ENCODE measurements around the gene EIF4E1B. TPM values are rescaled to one million over a fixed set of nuclear protein-coding genes. Genes with fewer than 3 reads are reported as not detected.

The EIF4E1B gene
- total RNA-seq, 2 experiments from 2014 or later = not detected

- ChIA-PET POLR2A (no interaction called here), CTCF (interaction anchor here (0.6 kb wide), 1 partner anchor 142 kb away, joined by 3 read pairs; no protein-coding TSS in a partner anchor)
Measured at GRCh38 chr5:176620333-176620981, 10.0 kb upstream of the EIF4E1B start.

DNA sequence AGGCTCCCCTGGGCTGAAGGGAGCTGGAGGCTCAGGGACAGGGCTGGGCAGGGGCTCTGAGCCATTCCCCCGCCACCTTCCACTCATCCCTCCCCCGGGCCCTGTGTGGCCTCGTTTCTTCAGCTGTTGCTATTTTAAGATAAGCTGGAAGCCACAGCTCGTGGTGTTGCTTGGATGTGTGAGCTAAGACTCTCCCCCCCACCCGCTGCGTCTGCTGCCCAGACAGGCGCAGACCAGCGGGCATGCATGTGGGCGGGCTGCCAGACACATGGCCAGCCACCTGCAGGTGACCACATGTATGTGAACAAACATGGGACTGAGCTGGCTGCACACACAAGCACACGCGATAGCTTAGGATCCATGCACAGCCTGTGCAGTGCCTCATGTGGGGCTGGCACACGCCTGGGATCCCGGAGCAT, 8.8 kb upstream of the EIF4E1B start:
- ChIA-PET POLR2A (no interaction called here), CTCF (interaction anchor here (1.0 to 1.2 kb wide), 2 partner anchors 8 to 20 kb away, joined by 4 to 5 read pairs; partner anchors contain the start of genes EIF4E1B and SNCB)

- POLR2A ChIA-PET = no interaction called here
- CTCF ChIA-PET = no interaction called here
Measured at GRCh38 chr5:176624142-176624541, 6.3 kb upstream of the EIF4E1B start.

DNA sequence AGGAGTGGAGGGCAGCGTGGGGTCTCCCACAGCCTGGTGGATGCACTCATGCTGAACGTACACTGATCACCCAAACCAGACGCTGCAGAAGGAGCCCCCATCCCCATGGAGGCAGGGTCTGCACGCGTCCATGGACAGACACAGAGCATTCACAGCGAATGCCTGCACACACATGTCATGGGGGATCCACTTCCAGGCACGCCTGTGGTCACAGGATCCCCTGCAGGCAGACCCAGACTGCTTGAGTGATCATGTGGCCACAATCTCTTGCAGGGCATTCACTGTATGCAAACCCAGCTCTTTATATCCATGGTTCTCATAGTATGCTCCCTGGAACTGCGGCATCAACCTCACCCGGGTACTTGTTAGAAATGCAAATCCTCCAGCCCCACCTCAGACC, 5.5 kb upstream of the EIF4E1B start:
- CTCF ChIA-PET = no interaction called here
- POLR2A ChIA-PET = no interaction called here

- ChIA-PET CTCF (no interaction called here), POLR2A (no interaction called here)
Measured at GRCh38 chr5:176625512-176625911, 5.0 kb upstream of the EIF4E1B start.

GRCh38 chr5:176625966-176626875, 4.3 kb upstream of the EIF4E1B start:
- CTCF ChIA-PET = no interaction called here
- POLR2A ChIA-PET = no interaction called here

DNA sequence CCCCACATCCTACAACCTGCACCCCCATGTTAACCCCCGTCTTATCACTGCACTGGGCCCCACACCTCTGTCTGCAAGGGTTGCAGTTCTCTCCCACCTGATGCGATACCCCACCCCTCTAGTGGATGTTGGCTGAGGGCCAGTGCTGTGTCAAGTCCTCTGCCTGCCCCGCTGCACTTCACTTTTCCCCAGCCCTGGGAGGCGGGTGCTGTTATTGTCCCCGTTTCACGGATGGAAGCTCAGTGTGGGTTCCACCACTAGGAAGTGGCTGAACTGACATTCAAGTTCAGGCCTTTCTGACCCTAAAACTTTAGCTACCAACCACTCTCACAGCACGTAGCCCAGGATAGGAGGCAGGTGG, 3.6 kb upstream of the EIF4E1B start:
- POLR2A ChIA-PET = no interaction called here

DNA sequence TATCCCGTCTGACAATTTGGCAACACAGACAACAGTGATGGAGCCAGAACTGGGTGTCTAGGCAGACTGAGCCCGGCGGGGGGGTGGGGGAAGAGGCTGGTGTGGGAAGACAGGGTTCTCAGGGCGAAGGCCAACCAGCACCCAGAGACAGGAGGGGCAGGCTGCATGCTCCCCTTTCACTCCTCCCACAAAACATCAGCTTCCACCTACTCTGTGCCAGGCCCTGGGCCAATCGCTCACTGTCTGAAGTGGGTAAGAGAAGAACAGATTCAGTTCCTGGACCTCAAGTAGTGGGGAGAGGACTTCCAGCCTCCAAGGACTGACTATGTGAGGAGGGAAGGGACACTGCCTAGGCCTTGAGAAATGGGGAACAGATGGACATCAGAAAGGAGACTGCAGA, 2.9 kb upstream of the EIF4E1B start:
- CTCF ChIA-PET = no interaction called here

More for the DNA sequence above, 3.6 kb upstream of the EIF4E1B start:
- CTCF ChIA-PET = no interaction called here

GRCh38 chr5:176628406-176629228, 1.9 kb upstream of the EIF4E1B start:
- ChIA-PET CTCF (interaction anchor here (1.1 kb wide), 1 partner anchor 11 kb away, joined by 3 read pairs; no protein-coding TSS in a partner anchor), POLR2A (no interaction called here)

More for the DNA sequence above, 2.9 kb upstream of the EIF4E1B start:
- POLR2A ChIA-PET = no interaction called here

DNA sequence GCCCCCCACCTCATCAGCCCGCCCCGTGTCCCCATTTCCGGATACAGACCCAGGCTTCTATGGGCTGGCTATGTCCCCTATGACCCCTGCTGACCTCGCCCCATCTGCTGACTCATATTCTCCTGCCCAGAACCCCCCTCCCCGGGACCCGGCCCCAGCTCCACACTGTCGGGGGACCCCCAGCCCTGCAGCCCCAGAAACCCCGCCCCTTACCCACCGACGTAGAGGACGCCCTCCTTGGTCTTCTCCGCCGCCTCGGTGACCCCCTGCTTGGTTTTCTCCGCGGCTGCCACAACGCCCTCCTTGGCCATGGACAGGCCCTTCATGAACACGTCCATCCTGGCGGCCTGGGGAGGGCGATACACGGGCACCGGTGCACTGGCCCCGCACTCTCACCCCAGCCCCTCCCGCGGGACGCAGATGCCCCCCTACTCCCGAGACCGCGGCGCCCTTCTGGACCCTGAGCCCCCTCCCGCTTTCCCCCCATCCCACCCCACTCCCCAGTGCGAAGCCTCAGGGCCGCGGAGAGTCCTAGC, 1.1 kb upstream of the EIF4E1B start:
- ChIA-PET CTCF (interaction anchor here (1.1 to 1.5 kb wide), 5 partner anchors 8 to 29 kb away, joined by 3 to 5 read pairs (median 4); no protein-coding TSS in a partner anchor), POLR2A (interaction anchor here (1.5 kb wide), 1 partner anchor 17 kb away, joined by 5 read pairs; the partner anchor contains the start of gene TSPAN17)

DNA sequence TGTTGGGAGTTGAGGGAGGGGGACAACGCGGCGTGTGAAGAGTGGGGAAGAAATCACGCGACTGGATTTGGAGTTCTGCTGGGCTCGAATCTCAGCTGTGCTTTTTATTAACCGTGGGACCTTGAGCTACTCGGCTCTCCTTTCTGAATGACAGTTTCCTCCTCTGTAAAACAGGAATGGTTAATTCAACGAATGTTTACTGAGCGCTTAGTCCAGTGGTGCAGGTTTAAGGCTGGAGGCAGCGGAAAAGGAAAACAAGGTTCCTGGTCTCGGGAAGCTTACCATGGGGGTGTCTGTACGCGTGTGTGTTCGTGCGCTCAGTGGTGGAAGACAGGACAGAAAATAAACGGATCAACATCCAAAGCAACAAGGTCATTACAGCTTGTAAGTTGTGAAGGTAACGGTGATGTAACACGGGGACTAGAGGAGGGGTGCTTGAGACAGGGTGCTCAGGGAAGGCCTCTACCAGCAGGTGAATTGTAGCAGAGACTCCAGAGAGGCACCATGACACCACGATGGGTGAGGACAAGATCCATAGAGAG, 277 bp downstream of the EIF4E1B start:
- ChIA-PET POLR2A (interaction anchor here (1.5 kb wide), 1 partner anchor 16 kb away, joined by 5 read pairs; the partner anchor contains the start of gene TSPAN17), CTCF (interaction anchor here (1.0 to 1.5 kb wide), 5 partner anchors 9 to 214 kb away, joined by 3 to 5 read pairs (median 4); no protein-coding TSS in a partner anchor)

GRCh38 chr5:176631383-176632200, 1.1 kb downstream of the EIF4E1B start:
- CTCF ChIA-PET = interaction anchor here (0.6 to 1.0 kb wide), 4 partner anchors 126 to 834 kb away, joined by 3 read pairs; no protein-coding TSS in a partner anchor

GRCh38 chr5:176632745-176633144, 2.3 kb downstream of the EIF4E1B start:
- ChIA-PET POLR2A (interaction anchor here (0.6 kb wide), 1 partner anchor 14 kb away, joined by 6 read pairs; the partner anchor contains the start of gene TSPAN17), CTCF (interaction anchor here (0.8 kb wide), 1 partner anchor 59 kb away, joined by 3 read pairs; no protein-coding TSS in a partner anchor)

More at GRCh38 chr5:176631383-176632200, 1.1 kb downstream of the EIF4E1B start:
- POLR2A ChIA-PET = no interaction called here

DNA sequence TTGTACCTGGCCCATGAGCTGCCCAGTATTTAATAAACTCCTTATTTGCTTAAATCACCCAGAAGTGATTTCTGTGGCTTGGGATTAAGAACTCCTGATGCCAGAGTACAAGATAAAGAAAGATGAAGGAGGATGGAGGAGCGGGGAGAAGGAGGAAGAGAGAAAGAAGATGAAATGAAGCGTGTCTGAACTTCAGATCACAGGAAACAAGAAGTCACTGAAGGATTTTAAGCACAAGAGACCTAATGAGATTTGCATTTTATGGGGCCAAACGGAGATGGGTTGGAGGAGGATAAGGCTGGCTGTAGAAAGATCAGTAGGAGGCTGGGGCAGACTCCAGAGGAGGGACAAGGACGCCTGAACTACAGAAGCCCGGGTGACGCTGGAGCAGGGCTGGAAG, 3.1 kb downstream of the EIF4E1B start:
- CTCF ChIA-PET = interaction anchor here (0.8 kb wide), 1 partner anchor 60 kb away, joined by 3 read pairs; no protein-coding TSS in a partner anchor
- POLR2A ChIA-PET = no interaction called here

- CTCF ChIA-PET = interaction anchor here (1.2 kb wide), 1 partner anchor 10 kb away, joined by 3 read pairs; no protein-coding TSS in a partner anchor
- POLR2A ChIA-PET = no interaction called here
Measured at GRCh38 chr5:176636426-176636825, 6.0 kb downstream of the EIF4E1B start.

DNA sequence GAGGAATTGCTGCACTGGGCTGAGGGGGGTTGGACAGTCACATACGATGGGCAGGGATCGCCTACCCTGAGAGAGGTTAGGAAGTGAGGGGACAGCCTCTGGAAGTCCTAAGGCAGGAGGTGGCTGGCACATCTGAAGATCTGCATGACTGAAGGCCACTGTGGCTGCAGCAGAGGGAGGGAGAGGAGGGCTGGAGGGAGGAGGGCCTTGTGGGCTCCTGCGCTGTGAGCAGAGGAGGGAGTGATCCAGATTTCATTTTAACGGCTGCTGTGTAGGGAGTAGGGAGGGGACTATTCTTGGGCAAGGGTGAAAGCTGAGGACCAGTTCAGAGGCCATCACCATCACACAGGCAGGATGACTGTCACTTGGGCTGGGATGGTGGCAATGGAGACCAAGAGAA, 7.1 kb downstream of the EIF4E1B start:
- ChIA-PET POLR2A (no interaction called here), CTCF (no interaction called here)

GRCh38 chr5:176638437-176638836, 8.0 kb downstream of the EIF4E1B start:
- CTCF ChIA-PET = interaction anchor here (1.5 kb wide), 1 partner anchor 10 kb away, joined by 3 read pairs; no protein-coding TSS in a partner anchor

GRCh38 chr5:176639208-176639607, 8.7 kb downstream of the EIF4E1B start:
- POLR2A ChIA-PET = no interaction called here
- CTCF ChIA-PET = interaction anchor here (1.5 kb wide), 1 partner anchor 10 kb away, joined by 3 read pairs; no protein-coding TSS in a partner anchor

More at GRCh38 chr5:176638437-176638836, 8.0 kb downstream of the EIF4E1B start:
- POLR2A ChIA-PET = no interaction called here
